GM18870 (cell line): ENCODE measurements around the gene NPAS3.

Experiments
- ATAC-seq: cut with Tn5 transposase; IDR thresholded peaks from one replicate; pipeline ENCODE4 v1.9.1; 2021; ENCODE audit warnings: moderate library complexity; ENCODE audit not compliant: unreplicated experiment

NPAS3 gene

DNA sequence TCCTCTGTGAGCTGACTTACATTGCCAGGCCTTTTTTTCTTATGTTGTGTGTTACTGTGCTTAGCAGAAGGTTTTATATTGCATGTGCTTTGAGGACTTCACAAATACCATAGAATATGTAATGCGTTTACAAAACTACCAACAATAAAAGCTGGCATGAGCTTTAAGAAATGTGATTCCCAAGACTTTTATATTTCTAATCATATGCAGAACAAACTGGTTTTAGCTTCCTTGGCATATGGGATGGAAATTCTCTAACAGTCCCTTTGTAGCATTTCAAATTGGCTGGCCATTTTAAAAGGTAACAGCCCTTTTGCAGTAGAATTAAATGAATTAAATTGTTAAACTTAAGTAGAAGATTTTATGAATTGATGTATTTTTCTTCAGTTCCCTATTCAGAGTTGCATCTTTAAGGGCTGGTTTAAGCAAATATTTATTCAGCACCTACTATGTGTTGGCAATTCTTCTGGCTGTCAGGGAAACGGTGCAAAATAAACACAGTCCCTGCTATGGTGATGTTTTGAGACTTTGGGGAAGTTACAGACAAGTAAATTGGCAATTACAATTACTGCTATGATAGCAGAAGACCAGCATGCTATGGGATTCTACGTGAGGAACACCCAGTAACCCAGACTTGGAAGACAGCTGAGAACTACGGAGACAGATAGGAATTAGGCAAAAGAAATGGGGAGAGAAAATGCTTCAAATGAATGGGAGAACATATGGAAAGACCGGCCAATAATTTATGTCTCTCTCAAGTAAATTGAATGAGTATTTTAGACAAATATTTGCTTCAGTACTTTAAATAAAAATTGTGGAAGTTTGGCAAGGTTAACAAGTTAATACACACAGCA lies 565.8 kb downstream of the NPAS3 start:
- ATAC-seq = no peak

DNA sequence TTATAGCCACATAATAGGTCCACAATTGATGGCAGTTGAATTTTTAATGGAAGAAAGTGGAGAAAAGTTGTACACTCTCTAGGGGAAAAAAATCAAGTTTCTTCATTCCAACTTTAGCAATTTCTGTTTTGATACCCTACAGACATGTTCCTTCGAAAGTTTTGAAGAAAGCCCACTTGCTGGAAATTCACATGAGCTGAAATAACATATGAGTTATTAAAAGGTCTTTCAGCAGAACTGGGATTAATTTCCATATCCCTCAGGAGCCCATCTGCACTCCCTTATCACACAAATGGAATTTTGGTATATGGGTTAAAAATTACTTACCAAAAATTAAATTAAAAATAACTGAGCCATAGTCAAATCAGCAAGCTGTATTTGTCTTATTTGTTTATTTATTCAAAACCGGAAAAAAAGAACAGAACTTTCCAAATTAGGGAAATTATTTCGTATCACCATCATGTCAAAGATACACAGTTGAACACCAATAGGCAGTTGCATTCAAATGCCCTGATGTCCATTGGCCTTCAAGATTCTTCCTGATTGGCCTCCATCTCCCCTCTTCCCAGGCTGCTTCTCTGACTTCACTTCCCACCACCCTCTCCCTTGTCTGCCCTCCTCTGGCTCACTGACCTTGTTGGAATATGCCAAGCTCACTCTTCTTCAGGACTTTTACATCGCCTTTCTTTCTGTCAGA lies 566.7 kb downstream of the NPAS3 start:
- ATAC-seq = no peak

DNA sequence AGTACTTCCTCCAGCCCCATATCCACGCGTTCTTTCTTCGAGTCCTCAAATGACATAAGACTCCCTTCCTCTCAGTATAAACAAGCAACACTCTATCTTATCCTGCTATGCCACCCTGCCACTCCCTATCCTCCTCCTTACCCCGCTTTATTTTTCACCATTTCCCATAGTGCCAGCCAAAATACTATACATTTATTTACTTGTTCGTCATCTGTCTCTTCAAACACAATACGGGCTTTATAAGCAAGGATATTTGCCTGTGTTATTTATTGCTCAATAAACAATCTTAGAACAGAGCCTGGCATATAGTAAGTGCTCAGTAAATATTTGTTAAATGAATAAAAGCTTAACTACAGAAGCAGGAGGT lies 567.3 kb downstream of the NPAS3 start:
- ATAC-seq = no peak

DNA sequence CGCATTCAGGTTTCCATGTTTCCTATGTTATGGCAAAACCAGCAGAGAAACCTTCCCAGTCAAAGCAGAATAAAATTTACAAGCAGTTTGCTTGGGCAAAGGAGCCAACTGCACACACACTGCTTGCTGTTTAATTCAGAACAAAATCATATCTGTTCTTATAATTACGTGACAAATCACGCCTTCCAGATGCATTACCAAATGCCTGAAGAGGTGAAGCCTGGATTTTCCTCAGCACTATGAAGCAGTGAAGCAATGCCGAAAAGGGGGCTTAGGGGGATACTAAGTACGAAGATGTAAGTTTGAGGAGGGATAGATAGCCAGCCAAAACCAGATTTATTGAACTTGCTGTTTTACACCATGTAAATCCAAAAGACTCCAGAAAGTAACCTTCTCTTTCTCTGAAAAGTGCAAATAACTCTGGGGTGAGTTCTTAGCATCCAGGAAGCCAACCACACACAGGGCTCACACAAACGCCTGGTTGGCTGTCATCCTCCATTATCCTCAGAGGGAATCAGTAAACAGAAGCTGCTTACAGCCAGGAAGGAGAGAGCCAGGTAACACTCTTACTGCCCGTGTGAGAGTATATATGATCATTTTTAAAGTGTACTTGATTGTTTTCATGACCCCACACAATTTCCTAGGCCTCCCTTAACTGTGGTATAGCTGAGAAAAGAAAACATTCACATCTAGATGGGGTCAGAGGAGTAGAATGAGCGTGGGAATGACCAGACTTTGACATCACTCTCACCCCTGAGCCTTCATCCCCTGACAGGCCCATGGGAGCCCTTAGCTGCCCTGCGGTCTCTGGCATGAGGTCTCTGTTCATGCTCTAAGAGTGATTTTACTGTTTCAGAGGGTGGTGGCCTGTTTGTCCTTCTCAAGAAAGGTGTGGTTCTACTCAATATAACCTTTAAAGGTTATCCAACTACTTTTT lies 569.7 kb downstream of the NPAS3 start:
- no peak for ATAC-seq

DNA sequence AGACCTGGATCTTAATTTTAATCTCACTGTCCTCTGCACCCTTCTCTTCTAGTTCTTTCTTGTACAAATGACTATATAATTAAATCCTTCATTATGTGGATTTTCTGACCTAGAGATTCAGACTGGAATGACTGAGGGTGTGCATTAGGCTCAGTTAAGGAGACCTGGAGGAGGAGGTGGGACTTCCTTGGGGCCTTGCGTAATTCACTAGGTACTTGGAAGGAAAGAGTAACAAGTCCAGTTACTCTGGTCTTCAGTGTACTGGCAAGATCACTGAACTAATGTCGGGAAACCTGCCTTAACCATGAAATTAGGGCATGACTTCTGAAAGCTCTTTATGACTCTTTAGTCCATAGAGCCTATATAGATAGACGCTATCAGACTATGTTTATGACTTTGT lies 570.8 kb downstream of the NPAS3 start:
- ATAC-seq = no peak

DNA sequence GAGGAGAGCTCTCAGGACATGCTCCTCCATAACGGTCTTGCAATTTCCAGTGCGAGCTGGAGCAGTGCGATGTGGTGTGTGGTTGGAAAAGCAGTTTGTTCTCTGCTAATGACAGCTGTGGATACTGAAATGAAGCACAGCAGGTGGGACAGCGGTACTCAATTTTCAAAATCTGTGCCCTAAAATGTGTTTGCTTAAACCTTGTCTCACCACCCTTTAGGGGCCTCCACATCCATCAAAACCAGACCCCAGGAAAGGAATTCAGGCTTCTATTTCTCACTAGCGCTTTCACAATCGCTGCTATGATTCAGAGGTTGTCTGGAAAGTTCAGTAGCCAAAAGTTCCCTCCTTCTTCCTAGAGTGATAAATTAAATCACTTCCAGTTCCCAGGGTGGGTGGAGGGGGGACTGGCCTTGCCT lies 571.4 kb downstream of the NPAS3 start:
- no peak for ATAC-seq

DNA sequence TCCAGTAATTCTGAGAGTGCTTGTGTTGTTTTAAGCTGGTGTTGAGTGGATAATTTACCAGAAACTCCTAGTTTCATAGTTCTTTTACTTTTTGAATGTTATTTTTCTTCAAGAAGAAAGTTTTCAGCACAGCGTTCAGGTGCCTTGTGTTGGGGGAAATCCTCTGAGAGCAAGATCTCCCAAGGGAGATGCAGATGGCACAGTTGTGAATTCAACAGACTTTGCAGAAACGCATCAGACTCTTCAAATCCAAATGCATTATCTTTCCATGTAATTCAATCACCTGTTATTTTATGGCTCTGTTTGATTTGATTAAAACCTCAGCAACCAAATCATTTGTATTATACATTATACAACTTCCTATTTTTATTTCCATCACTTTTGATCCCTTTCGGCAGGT lies 572.3 kb downstream of the NPAS3 start:
- no peak for ATAC-seq

DNA sequence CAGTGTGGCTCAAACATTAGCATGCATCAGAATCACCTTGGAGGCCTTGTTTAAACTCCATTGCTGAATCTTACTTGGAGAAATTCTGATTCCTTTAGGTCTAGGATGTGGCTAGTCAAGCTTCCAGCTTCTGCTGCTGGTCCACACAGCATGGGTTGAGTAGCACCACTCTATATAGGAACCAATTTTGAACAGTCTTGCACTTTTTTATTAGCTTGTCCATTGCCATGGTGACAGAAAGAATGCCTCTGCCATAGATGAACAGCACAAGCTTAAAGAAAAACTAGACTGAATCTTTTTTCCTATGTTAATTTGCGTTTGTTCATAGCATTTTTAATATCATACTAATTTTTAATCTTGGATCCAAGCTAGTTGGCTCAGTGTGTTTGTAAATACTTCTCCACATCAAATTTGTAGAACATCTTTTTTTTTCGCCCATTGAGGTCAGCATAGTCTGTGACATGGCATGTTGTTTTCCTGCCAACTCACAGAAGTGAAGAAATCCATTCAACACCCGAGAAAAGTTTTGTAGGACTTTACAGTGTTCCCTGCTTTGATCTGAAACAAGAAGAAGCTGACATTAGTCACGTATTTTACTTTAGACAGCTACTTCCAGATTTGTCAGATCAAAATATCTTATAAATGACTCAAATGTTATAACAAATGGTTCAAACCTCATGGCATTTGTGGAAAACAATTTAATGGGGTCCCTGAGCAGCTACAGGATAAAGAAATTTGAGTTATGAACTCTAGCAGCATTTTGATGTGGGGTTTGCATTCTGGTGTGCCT lies 573.4 kb downstream of the NPAS3 start:
- no peak for ATAC-seq

DNA sequence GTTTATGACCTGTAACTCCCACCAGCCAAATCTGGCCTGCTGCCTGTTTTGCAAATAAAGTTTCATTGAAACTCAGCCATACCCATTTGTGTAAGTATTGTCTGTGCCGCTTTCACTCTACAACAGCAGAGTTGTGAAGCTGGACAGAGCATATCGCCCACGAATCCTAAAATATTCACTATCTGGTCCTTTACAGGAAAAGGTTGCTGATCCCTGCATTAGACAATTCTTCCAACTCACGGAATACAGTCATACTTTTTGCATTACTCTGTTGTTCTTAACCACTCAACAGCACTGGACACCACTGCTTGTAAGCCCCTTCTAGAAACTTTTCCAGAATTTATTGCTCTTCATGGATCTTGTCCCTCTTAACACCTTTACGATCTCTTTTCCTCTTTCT lies 576.8 kb downstream of the NPAS3 start:
- no peak for ATAC-seq

DNA sequence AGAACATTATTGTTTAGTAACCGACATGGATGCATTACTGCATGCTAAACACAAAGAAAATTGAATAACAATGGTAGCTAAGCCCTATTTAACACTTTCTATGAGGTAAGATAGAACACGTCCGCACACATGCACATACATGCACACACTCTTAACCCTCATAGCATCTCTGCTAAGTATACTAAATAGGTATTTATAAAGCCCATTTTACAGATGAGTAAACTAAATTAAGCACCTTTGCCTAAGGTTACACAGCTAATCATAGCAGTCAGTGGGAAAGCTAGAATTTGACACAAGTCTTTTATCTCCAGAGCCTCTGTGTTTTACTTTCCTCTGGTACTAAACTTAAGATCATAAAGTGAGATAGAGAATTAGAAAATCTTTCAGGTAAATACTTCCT lies 577.2 kb downstream of the NPAS3 start:
- ATAC-seq = no peak

DNA sequence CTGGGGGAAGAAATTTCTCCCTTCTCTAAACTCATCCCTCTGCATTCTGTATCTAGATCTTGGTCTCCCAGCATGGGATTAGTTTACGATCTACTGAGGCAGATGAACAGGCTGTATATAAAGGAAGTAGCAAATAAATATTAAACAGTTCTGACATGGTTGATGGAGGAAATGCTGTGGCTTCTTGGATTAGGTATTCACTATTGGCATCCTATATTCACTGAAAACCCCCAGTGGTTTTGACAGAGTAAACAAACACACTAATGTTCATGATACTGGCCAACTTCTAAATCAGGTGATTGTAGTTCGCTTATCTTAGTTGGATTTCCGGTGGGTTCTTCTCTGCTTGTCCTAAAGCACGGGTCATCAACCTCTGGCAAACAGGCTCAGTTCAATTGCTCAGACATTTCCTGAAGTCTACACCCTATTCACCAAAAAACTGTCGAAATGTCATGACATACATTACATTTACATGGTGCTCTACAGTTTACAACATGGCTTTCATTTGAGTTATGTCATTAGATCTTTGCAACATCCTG lies 578.3 kb downstream of the NPAS3 start:
- no peak for ATAC-seq

DNA sequence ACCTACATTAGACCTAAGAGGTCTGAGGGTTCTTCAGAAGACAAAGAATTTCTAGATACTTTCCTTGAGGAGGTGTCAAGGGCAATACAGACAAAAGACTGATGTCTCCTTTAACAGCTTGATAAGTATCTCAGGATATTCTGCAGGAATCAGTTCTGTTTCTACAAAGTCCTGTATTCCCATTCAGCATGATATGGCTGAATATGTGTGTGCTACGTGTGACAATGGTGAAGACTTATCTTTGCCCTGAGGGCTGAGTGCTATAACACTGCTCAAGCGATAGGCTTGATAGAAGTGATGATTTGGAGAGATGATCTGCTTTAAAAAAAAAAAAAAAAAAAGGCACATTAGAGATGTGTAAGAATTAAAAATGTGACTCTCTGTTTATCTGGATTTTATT lies 582.5 kb downstream of the NPAS3 start:
- no peak for ATAC-seq

DNA sequence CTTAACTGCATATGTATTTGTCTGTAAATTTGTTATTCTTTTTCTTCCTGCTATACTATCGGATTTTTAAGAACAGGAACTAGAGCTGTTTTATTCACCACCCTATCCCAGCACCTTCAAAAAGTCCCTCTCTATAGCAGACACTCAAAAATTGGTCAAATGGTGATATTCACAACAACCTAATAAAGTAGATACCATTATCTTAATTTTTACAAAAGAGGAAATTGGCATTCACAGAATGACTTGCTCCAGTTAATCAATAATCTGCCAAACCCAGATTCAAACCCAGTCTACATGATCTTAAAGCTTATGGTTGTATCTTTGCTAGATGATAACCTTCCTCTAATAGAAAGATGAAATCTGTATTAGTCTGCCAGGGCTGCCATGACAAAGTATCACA lies 585.6 kb downstream of the NPAS3 start:
- peak; percentile 71 for ATAC-seq

DNA sequence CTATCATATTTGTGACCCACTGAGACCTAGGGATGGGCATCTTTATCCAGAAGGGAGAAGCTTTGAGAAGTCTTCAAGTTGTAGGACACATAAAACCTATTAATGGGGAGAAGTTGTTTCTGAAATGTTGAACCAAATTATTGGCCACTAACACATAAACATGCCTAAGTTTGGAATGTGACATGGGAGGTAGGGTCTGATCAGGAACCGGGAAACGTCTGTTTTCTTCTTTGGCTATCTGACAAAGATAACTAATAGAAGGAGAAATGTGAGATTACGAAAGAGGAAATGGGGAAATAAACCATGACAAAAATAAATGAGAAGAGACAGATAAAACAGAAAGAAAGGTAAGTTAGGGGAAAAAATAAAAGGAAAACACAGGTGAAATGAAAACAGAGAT lies 586.9 kb downstream of the NPAS3 start:
- ATAC-seq = no peak

DNA sequence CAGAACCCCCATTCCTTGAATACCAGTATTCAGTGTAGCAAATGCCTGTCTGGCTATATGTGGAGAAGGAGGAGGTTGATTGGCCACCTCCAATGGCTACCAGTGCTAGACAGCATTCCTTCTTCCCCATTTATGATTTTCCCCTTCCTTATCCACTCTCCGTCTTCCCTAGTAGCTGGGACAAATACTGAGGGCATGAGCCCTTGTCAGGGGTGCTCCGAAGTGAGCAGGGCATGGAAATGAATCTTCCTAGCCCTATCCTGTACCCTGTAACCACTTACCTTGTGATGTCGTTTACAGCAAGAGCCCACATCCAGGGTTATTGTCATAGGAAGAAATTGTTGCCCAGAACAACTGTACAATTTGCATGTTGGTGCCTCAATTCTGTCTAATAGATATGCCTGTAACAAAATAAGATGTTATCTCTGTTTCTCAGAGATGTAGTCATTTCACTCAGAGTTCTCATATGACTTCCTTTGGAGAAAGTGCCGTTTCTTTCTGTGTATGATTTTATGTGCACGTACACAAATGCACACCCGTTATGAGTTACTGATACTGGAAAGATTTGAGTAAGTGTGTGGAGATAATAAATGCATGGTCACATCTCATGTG lies 588.5 kb downstream of the NPAS3 start:
- ATAC-seq = no peak

DNA sequence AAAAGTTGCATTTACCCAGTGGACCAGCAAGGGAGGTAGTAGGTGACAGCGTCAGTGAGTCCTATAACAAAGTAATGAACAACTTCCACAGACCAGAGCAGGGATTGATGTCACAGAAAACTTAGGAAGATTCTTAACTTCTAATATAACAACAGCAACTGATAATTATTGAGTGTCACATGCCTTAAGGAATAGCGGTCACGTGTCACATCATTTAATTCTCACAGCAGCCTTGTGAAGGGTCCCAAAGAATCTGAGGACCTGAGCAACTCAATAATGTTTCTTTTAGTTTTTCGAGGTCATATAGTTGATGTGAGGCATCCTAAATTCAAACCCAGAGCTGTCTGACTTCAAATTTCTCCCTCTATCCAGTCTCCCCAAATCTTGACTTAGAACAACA lies 590.0 kb downstream of the NPAS3 start:
- ATAC-seq = no peak

DNA sequence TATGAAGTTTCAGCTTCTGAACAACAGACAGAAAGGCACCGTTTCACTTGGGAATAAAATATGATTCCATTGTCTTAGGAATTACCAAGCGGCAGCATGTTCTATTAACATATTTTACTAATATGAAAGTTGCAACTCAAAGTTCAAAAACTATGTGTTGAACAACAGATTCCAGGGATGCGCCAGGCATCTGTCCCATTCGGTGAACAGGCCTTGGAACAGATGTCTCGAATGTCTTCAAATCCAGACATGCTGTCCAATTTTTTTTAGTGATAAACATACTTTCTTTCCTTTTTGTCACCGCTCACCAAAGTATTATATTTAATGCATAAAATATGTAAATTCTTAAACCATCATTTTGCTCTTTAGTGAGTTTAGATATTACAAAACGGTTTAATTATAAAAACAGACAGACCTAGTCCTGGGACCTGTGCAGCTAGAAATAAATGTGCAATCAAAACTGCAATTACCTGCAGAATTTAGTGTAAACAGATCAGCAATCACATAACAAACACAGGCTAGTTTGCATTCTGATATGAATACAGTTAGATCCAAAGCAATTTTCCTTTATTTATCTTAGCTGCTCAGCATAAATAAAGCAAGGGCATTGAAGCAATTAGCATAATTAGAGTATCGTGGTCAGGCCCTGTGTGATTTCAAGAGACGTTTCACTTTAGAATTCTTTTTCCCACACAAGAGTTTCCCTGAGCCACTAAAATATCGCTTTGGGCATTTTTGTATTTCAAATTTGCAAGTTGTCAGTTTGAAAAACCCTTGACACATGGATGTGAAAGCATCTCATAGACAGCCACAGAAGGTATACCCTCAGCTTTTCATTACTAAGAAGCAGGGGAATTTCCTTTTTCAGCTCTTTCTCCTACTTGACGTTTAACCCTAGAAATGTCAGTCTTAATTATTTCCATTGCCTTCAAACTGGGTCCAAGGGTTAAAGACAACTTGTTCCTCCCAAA lies 591.4 kb downstream of the NPAS3 start:
- ATAC-seq = no peak

DNA sequence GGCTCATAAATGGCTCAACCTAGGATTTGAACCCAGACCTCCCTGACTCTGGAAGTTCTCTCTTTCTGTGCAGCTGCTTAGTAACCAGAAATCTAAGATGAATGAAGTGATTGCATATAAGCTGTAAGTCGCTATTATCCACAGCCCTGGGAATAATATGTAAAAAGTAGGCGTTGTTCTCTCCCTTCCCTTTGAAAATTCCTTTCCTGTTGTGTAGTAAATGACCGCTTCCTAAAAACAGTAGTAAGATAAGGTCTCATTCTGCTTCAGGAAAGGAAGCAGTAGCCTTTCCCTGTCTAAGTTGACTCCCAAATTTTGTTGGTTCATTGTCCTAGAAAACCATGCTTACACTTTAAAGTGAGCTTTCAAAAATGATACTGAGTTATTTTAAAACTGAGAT lies 593.9 kb downstream of the NPAS3 start:
- ATAC-seq = no peak

DNA sequence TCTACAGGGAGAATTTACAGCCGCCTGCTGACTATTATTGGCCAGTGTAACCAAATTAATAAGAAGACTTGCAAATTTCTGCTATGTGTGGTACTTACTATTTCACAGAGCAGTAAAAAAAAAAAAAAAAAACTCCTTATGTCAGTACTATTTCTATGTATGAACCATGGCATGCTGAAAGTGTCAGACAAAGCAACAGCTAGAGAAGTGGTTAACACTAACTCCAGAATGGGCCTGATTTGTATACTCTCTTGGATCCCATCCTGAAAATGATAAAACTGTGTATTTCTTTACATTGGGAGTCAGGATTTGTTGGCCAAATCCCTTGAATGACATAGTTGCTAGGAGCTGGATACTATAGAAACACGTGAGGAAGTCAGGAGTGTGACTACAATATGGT lies 595.4 kb downstream of the NPAS3 start:
- ATAC-seq = no peak
